NT2/D1 (cell line): ENCODE measurements around the gene EFHD1.

Experiments used
- SUZ12 ChIP-seq: IDR thresholded peaks from 2 replicates; pipeline ENCODE4 v1.6.1; 2011; ENCODE audit not compliant: insufficient read length, insufficient read depth; ENCODE audit errors: extremely low read depth
- YY1 ChIP-seq: IDR thresholded peaks from 2 replicates; pipeline ENCODE4 v1.6.1; 2011; ENCODE audit not compliant: insufficient read length, insufficient read depth
- ZNF274 ChIP-seq: IDR thresholded peaks from 2 replicates; pipeline ENCODE4 v1.6.1; 2011; ENCODE audit warnings: mild to moderate bottlenecking, low read depth, low read length

DNA sequence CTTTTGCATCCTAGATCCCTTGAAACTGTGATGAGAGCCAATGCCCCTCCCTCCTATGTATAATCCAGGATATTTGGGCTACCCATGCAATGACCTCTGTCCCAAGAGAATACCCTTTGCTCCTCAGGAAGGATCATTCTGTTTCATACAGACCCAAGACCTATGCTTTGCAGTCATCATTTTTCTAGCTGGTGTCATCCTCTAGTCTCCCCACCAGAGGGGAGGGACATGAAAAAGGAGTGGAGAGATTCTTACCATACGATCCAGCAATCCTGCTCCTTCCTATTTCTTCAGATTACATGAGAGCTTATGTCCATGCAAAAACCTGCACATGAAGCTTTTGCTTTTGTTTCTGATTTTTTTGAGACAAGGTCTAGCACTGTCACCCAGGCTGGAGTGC is 50.0 kb downstream of the EFHD1 start:
- no peak for TF ChIP-seq ZNF274
- TF ChIP-seq YY1, result no peak
- TF ChIP-seq SUZ12, result no peak
